B cell (primary cell): ENCODE measurements around the gene NR1H2. TPM values are rescaled to one million over a fixed set of nuclear protein-coding genes. Genes with fewer than 3 reads are reported as not detected.

Experiments used
- ATAC-seq: fragments of 200-7000 bp; cut with Tn5 transposase; one replicate; pipeline ENCODE4 v1.10.0; 2021; ENCODE audit warnings: low read depth, mild to moderate bottlenecking, moderate number of reproducible peaks, moderate library complexity
- CTCF ChIA-PET: fragments of 350-600 bp; sonication (Branson Sonifier 250); formaldehyde crosslinking; loops from one replicate; lab custom pipeline; 2021; ENCODE audit warnings: antibody characterized with exemption, inconsistent platforms; lab: Charles Lee
- POLR2A ChIA-PET: fragments of 350-600 bp; sonication (Branson Sonifier 250); formaldehyde crosslinking; loops from one replicate; lab custom pipeline; 2021; ENCODE audit warnings: antibody characterized with exemption; lab: Charles Lee
- DNase-seq: peaks from one replicate; pipeline ENCODE4 v3.0.0; 2013
- H2AFZ ChIP-seq: 2 replicates; pipeline ENCODE4 v1.6.1; 2012; ENCODE audit warnings: mild to moderate bottlenecking, low read depth, low read length; ENCODE audit not compliant: insufficient read depth, poor library complexity, severe bottlenecking
- H3K27ac ChIP-seq, 2 donors: 1 replicate in 1 of 2; 2 replicates in 1 of 2; pipeline ENCODE4 v1.5.1; 2012 to 2013; ENCODE audit warnings: low read length in 2 of 2, mild to moderate bottlenecking in 2 of 2, moderate library complexity in 1 of 2
- H3K27me3 ChIP-seq, 4 experiments: fragments of 200-600 bp in 1 of 4; sonication (generic) in 1 of 4; replicated peaks in 1 of 4; 1 replicate in 2 of 4; 2 replicates in 2 of 4; pipeline versions ENCODE4 v1.6.1 to v1.7.0; 2013 to 2016; ENCODE audit warnings: low read length in 3 of 4, mild to moderate bottlenecking in 2 of 4, mixed read lengths in 1 of 4, moderate library complexity in 1 of 4; ENCODE audit not compliant: insufficient read depth in 4 of 4, control insufficient read depth in 3 of 4; ENCODE audit errors: control extremely low read depth in 1 of 4
- H3K36me3 ChIP-seq, 2 experiments: replicated peaks in 1 of 2; 1 replicate in 1 of 2; 2 replicates in 1 of 2; pipeline versions ENCODE4 v1.6.1 to v1.7.1; 2013; ENCODE audit warnings: low read length in 1 of 2; ENCODE audit not compliant: insufficient read depth in 2 of 2, control insufficient read depth in 1 of 2; ENCODE audit errors: control extremely low read depth in 1 of 2, extremely low read depth in 1 of 2
- H3K4me1 ChIP-seq, 2 donors: fragments of 200-600 bp in 1 of 2; sonication (generic) in 1 of 2; 1 replicate in 1 of 2; 2 replicates in 1 of 2; pipeline versions ENCODE4 v1.5.1 to v1.6.1; 2013 to 2017; ENCODE audit warnings: low read length in 2 of 2; ENCODE audit not compliant: control insufficient read depth in 2 of 2, insufficient read depth in 2 of 2
- H3K4me2 ChIP-seq: replicated peaks from 2 replicates; pipeline ENCODE3; 2012; ENCODE audit warnings: mild to moderate bottlenecking, low read depth, low read length; ENCODE audit not compliant: poor library complexity, severe bottlenecking
- H3K4me3 ChIP-seq, 5 experiments: fragments of 200-600 bp in 1 of 5; sonication (generic) in 1 of 5; 1 replicate in 3 of 5; 2 replicates in 2 of 5; pipeline versions ENCODE4 v1.5.1 to v1.7.0; 2011 to 2016; ENCODE audit warnings: low read length in 4 of 5, mild to moderate bottlenecking in 4 of 5, low read depth in 2 of 5, control low read depth in 1 of 5, moderate library complexity in 1 of 5; ENCODE audit not compliant: insufficient read depth in 1 of 5; ENCODE audit errors: control extremely low read depth in 1 of 5, extremely low read depth in 1 of 5
- H3K79me2 ChIP-seq: fragments of 200-600 bp; sonication (generic); one replicate; pipeline ENCODE4 v1.6.0; 2016; ENCODE audit warnings: low read length; ENCODE audit not compliant: control insufficient read depth, insufficient read depth
- H3K9ac ChIP-seq: fragments of 200-600 bp; sonication (generic); 2 replicates; pipeline ENCODE4 v1.6.1; 2017; ENCODE audit warnings: mild to moderate bottlenecking, low read length, moderate library complexity
- H3K9me3 ChIP-seq, 3 donors: one replicate each; pipeline versions ENCODE4 v1.6.1 to v1.7.1; 2013; ENCODE audit warnings: low read length in 2 of 3; ENCODE audit not compliant: control insufficient read depth in 2 of 3, insufficient read depth in 1 of 3; ENCODE audit errors: control extremely low read depth in 1 of 3
- H4K20me1 ChIP-seq: 2 replicates; pipeline ENCODE4 v1.6.0; 2012; ENCODE audit warnings: mild to moderate bottlenecking, low read length; ENCODE audit not compliant: insufficient read depth, control insufficient read depth, poor library complexity, severe bottlenecking
- H3K27ac Mint-ChIP-seq: one replicate; pipeline ENCODE4 v1.8.0; 2021; ENCODE audit warnings: mixed read lengths
- H3K27me3 Mint-ChIP-seq: one replicate; pipeline ENCODE4 v1.8.0; 2021; ENCODE audit warnings: mixed read lengths
- H3K4me1 Mint-ChIP-seq: one replicate; pipeline ENCODE4 v1.8.0; 2021; ENCODE audit warnings: mixed read lengths
- H3K4me3 Mint-ChIP-seq: one replicate; pipeline ENCODE4 v1.8.0; 2021; ENCODE audit warnings: mixed read lengths
- H3K9me3 Mint-ChIP-seq: one replicate; pipeline ENCODE4 v1.8.0; 2022; ENCODE audit warnings: mixed read lengths; ENCODE audit not compliant: insufficient read depth
- EZH2 ChIP-seq: IDR thresholded peaks from 2 replicates; pipeline ENCODE4 v1.6.1; 2012; ENCODE audit warnings: borderline replicate concordance, low read depth, mild to moderate bottlenecking, moderate library complexity, low read length; ENCODE audit not compliant: insufficient read depth, poor library complexity, severe bottlenecking
- WGBS: methylation state at CpG from one replicate; pipeline ENCODE4 v1.1.5; 2013; ENCODE audit warnings: missing lambda C conversion rate; ENCODE audit not compliant: insufficient coverage; 5-methylcytosine and 5-hydroxymethylcytosine counted together
- intact Hi-C: fragments of 100-400 bp; cut with micrococcal nuclease; formaldehyde crosslinking; loops from one replicate; pipeline ENCODE4 v1.10.0; 2022
- polyA plus RNA-seq: library from polyadenylated mRNA; depleted of rRNA; stranded (reverse); fragments of >200 nt; gene quantifications from 2 replicates; pipeline ENCODE4 v1.2.3, GENCODE V29; 2012
- total RNA-seq, 2 donors: library from RNA; stranded (reverse); fragments of 120-200 nt in 1 of 2; gene quantifications; 1 replicate in 1 of 2; 2 replicates in 1 of 2; pipeline versions ENCODE4 v1.2.3 to v1.2.4, GENCODE V29; 2013 to 2022
- TF ChIP-seq, protein P1 (sequence below): fragments of 200-600 bp; IDR thresholded peaks from one replicate; pipeline ENCODE4 v1.8.0; 2022; ENCODE audit warnings: antibody characterized with exemption, mild to moderate bottlenecking

NR1H2 gene
- total and polyA plus RNA-seq, 2 donors (not counting 1 experiment from before 2014, with no cell fraction given): 116 to 164 TPM

DNA sequence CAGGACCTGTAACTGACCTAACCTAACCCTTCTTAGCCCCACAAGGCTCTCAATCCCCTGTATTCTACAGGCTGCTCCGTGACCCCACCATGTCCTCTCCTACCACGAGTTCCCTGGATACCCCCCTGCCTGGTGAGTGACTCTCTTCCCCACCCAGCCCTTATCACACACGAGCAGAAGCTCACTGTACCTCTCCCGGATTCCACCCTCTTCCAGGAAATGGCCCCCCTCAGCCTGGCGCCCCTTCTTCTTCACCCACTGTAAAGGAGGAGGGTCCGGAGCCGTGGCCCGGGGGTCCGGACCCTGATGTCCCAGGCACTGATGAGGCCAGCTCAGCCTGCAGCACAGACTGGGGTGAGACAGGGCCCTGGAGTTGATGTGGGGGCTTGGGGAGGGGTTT is 1.3 kb downstream of the NR1H2 start:
- H3K27me3 Mint-ChIP-seq: no peaks in the 10 kb centered on the region
- ChIA-PET CTCF (interaction anchor here (0.9 to 2.9 kb wide), 2 partner anchors 9 to 83 kb away, joined by 3 to 15 read pairs; no protein-coding TSS in a partner anchor), POLR2A (no interaction called here)
- intact Hi-C loops: loop anchor here (2.0 kb wide), 4 partner anchors 21 to 427 kb away; no protein-coding TSS in a partner anchor
- H2AFZ ChIP-seq: no peak overlapping the region
- WGBS: 65% methylated on average over 3 of the region's 9 CpGs
- no peak overlapping the region for H3K9ac ChIP-seq
- H3K36me3 ChIP-seq: peaks cover 1 to 53% of the 10 kb centered on the region in 2 experiments
- H3K27ac Mint-ChIP-seq: peak overlapping the region; percentile 83
- no peaks in the 10 kb centered on the region for H3K9me3 ChIP-seq
- H3K27me3 ChIP-seq: no peaks in the 10 kb centered on the region
- peaks cover 6 to 14% of the 10 kb centered on the region in 2 donors for H3K4me1 ChIP-seq
- peak overlapping the region; percentile 97 for H3K4me3 Mint-ChIP-seq
- H3K4me2 ChIP-seq: peak overlapping the region; percentile 89
- H3K4me1 Mint-ChIP-seq: peaks cover 19% of the 10 kb centered on the region
- H4K20me1 ChIP-seq: peaks cover 50% of the 10 kb centered on the region
- H3K27ac ChIP-seq: peak overlapping the region in 1 of 2 donors; percentile 41
- DNase-seq (no peak), ATAC-seq (no peak)
- H3K9me3 Mint-ChIP-seq: no peaks in the 10 kb centered on the region
- H3K79me2 ChIP-seq: peaks cover 17% of the 10 kb centered on the region
- H3K4me3 ChIP-seq: no peak overlapping the region
- TF ChIP-seq, protein P1, sequence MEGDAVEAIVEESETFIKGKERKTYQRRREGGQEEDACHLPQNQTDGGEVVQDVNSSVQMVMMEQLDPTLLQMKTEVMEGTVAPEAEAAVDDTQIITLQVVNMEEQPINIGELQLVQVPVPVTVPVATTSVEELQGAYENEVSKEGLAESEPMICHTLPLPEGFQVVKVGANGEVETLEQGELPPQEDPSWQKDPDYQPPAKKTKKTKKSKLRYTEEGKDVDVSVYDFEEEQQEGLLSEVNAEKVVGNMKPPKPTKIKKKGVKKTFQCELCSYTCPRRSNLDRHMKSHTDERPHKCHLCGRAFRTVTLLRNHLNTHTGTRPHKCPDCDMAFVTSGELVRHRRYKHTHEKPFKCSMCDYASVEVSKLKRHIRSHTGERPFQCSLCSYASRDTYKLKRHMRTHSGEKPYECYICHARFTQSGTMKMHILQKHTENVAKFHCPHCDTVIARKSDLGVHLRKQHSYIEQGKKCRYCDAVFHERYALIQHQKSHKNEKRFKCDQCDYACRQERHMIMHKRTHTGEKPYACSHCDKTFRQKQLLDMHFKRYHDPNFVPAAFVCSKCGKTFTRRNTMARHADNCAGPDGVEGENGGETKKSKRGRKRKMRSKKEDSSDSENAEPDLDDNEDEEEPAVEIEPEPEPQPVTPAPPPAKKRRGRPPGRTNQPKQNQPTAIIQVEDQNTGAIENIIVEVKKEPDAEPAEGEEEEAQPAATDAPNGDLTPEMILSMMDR: no peak
- TF ChIP-seq EZH2: no peak

DNA sequence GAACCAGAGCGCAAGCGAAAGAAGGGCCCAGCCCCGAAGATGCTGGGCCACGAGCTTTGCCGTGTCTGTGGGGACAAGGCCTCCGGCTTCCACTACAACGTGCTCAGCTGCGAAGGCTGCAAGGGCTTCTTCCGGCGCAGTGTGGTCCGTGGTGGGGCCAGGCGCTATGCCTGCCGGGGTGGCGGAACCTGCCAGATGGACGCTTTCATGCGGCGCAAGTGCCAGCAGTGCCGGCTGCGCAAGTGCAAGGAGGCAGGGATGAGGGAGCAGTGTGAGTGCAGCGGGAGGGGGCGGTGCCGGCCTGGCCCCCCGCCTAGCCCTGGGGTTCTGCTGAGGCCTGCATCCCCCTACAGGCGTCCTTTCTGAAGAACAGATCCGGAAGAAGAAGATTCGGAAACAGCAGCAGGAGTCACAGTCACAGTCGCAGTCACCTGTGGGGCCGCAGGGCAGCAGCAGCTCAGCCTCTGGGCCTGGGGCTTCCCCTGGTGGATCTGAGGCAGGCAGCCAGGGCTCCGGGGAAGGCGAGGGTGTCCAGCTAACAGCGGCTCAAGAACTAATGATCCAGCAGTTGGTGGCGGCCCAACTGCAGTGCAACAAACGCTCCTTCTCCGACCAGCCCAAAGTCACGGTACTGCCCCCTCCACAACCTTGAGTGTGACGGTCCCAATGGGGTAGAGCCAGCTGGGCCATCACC is 2.1 kb downstream of the NR1H2 start:
- no peak overlapping the region for H3K9ac ChIP-seq
- peak; percentile 36 for DNase-seq
- WGBS: 99% methylated on average over 36 of the region's 36 CpGs
- CTCF ChIA-PET: interaction anchor here (0.9 kb wide), 1 partner anchor 10 kb away, joined by 3 read pairs; no protein-coding TSS in a partner anchor
- H4K20me1 ChIP-seq: peaks cover 50% of the 10 kb centered on the region
- H2AFZ ChIP-seq: no peak overlapping the region
- ATAC-seq: no peak
- POLR2A ChIA-PET: no interaction called here
- Mint-ChIP-seq H3K4me1 (peaks cover 22% of the 10 kb centered on the region), H3K27me3 (no peaks in the 10 kb centered on the region), H3K4me3 (peak overlapping the region; percentile 65), H3K27ac (no peak overlapping the region), H3K9me3 (no peaks in the 10 kb centered on the region)
- no peak overlapping the region for H3K27ac ChIP-seq
- H3K36me3 ChIP-seq: peaks cover 1 to 56% of the 10 kb centered on the region in 2 experiments
- peaks cover 17% of the 10 kb centered on the region for H3K79me2 ChIP-seq
- H3K4me1 ChIP-seq: peaks cover 6 to 17% of the 10 kb centered on the region in 2 donors
- intact Hi-C loops: no loop called here
- H3K4me3 ChIP-seq: no peak overlapping the region
- H3K27me3 ChIP-seq: no peaks in the 10 kb centered on the region
- H3K9me3 ChIP-seq: no peaks in the 10 kb centered on the region
- TF ChIP-seq, protein P1: no peak
- TF ChIP-seq EZH2: no peak
- H3K4me2 ChIP-seq: no peak overlapping the region
